ENCODE results near the gene SIPA1L3.

DNA sequence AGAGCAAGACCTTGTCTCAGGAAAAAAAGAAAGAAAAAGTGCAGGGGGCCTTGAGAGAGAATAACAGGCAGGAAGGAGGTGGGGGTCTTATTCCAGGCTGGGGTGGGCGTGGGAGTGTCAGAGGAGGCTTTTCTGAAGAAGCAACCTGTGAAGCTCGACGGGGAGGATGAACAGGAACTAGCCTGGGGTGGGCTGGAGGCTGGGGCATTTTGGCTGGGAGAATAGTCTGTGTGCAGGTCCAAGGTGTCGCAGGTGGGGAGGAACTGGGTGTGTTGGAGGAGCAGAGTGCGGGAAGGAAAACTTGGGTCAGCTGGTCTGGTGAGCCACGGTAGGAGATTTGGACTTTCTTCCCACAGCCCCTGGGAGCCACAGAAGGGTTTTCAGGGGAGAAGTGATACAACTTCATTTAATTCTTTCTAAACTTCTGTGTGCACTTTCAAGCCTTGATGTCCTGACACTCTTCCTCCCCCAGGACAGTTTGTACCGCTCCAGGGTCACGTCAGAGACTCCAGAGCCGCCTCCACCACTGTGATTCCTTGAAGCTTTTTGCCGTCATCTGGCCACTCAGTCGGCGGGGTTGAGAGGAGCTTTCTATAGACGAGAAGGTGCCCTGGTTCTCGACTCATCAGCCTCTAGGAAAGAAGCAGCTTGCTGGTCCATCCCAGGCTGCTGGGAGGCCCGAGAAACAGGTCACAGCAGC is 138.7 kb downstream of the SIPA1L3 start:
- no peak for TF ChIP-seq POLR2A (IDR thresholded peaks at IDR 0.05)
- TF ChIP-seq, protein P1, sequence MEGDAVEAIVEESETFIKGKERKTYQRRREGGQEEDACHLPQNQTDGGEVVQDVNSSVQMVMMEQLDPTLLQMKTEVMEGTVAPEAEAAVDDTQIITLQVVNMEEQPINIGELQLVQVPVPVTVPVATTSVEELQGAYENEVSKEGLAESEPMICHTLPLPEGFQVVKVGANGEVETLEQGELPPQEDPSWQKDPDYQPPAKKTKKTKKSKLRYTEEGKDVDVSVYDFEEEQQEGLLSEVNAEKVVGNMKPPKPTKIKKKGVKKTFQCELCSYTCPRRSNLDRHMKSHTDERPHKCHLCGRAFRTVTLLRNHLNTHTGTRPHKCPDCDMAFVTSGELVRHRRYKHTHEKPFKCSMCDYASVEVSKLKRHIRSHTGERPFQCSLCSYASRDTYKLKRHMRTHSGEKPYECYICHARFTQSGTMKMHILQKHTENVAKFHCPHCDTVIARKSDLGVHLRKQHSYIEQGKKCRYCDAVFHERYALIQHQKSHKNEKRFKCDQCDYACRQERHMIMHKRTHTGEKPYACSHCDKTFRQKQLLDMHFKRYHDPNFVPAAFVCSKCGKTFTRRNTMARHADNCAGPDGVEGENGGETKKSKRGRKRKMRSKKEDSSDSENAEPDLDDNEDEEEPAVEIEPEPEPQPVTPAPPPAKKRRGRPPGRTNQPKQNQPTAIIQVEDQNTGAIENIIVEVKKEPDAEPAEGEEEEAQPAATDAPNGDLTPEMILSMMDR (IDR thresholded peaks at IDR 0.05), result no peak

Data from heart left ventricle (tissue), 13 donors.